Tibial artery (tissue), 4 donors: Measurements from ENCODE around the gene ITIH4.
A peak's percentile ranks its signal among the peaks of the same experiment; 100 is the strongest.

ENCODE experiments used
- DNase-seq, 2 donors: peaks; one replicate each; pipeline ENCODE4 v3.0.0-alpha.2; 2019
- H3K27ac ChIP-seq, 2 donors: fragments of 200-600 bp; sonication (generic) in 1 of 2; 1 replicate in 1 of 2; 2 replicates in 1 of 2; pipeline ENCODE4 v1.5.1; 2018 to 2019; ENCODE audit warnings: mild to moderate bottlenecking in 1 of 2
- H3K27me3 ChIP-seq, 2 donors: fragments of 200-600 bp; sonication (generic) in 1 of 2; one replicate each; pipeline versions ENCODE4 v1.5.1 to v1.6.0; 2016 to 2019
- H3K36me3 ChIP-seq, 3 donors: fragments of 200-600 bp; sonication (generic) in 2 of 3; one replicate each; pipeline ENCODE4 v1.5.1; 2016 to 2019; ENCODE audit warnings: mild to moderate bottlenecking in 2 of 3
- H3K4me1 ChIP-seq, 4 donors: fragments of 200-600 bp; sonication (generic) in 2 of 4; 1 replicate in 3 of 4; 2 replicates in 1 of 4; pipeline ENCODE4 v1.5.1; 2016 to 2019
- H3K4me3 ChIP-seq, 2 donors: fragments of 200-600 bp; sonication (generic) in 1 of 2; 1 replicate in 1 of 2; 2 replicates in 1 of 2; pipeline ENCODE4 v1.5.1; 2018 to 2019; ENCODE audit warnings: mild to moderate bottlenecking in 2 of 2
- H3K9me3 ChIP-seq, 3 donors: fragments of 200-600 bp; sonication (generic) in 1 of 3; one replicate each; pipeline ENCODE4 v1.5.1; 2016 to 2019
- CTCF ChIP-seq, 2 experiments: fragments of 200-600 bp in 1 of 2; fragments of 450-650 bp in 1 of 2; IDR thresholded peaks; one replicate each; pipeline ENCODE4 v1.5.1; 2017 to 2019; ENCODE audit warnings: antibody characterized with exemption in 2 of 2, mild to moderate bottlenecking in 1 of 2, moderate library complexity in 1 of 2
- intact Hi-C: fragments of 100-400 bp; cut with DNase I; formaldehyde crosslinking; loops from one replicate; pipeline ENCODE4 v1.15.0; 2023; ENCODE audit warnings: low total_unique reads

Gene ITIH4

GRCh38 chr3:52846432-52846965, 16.0 kb upstream of the ITIH4 start:
- Histone ChIP-seq H3K36me3 (peaks cover 23 to 70% (median 28%) of the 10 kb centered on the region in 3 donors), H3K4me3 (no peak overlapping the region), H3K4me1 (peaks cover 0 to 70% (median 48%) of the 10 kb centered on the region in 4 donors), H3K27me3 (no peaks in the 10 kb centered on the region), H3K27ac (peak overlapping the region; percentile 86 to 91), H3K9me3 (no peaks in the 10 kb centered on the region)
- intact Hi-C loops = no loop called here
- peak in 1 of 2 donors; percentile 26 for DNase-seq
- TF ChIP-seq CTCF (IDR thresholded peaks at IDR 0.05) = no peak

- TF ChIP-seq CTCF (IDR thresholded peaks at IDR 0.05) = peak in 1 of 2 experiments; percentile 35
- H3K4me3 ChIP-seq = no peak overlapping the region
- intact Hi-C loops = no loop called here
- peaks cover 23 to 70% (median 23%) of the 10 kb centered on the region in 3 donors for H3K36me3 ChIP-seq
- DNase-seq = peak in 1 of 2 donors; percentile 25
- peaks cover 0 to 76% (median 51%) of the 10 kb centered on the region in 4 donors for H3K4me1 ChIP-seq
- no peaks in the 10 kb centered on the region for H3K9me3 ChIP-seq
- H3K27me3 ChIP-seq = no peaks in the 10 kb centered on the region
- peak overlapping the region; percentile 86 to 91 for H3K27ac ChIP-seq
Measured at GRCh38 chr3:52845691-52846431, 15.4 kb upstream of the ITIH4 start.

GRCh38 chr3:52845157-52845556, 14.7 kb upstream of the ITIH4 start:
- peak; percentile 90 to 94 for DNase-seq
- H3K36me3 ChIP-seq = peaks cover 16 to 71% (median 25%) of the 10 kb centered on the region in 3 donors
- H3K4me1 ChIP-seq = peaks cover 0 to 77% (median 51%) of the 10 kb centered on the region in 4 donors
- intact Hi-C loops = no loop called here
- peak overlapping the region; percentile 86 to 91 for H3K27ac ChIP-seq
- no peaks in the 10 kb centered on the region for H3K9me3 ChIP-seq
- H3K4me3 ChIP-seq = no peak overlapping the region
- no peak for TF ChIP-seq CTCF (IDR thresholded peaks at IDR 0.05)
- H3K27me3 ChIP-seq = no peaks in the 10 kb centered on the region

GRCh38 chr3:52844290-52844975, 14.0 kb upstream of the ITIH4 start:
- Histone ChIP-seq H3K36me3 (peaks cover 9 to 68% (median 22%) of the 10 kb centered on the region in 3 donors), H3K27me3 (no peaks in the 10 kb centered on the region), H3K27ac (peak overlapping the region; percentile 86 to 91), H3K4me3 (no peak overlapping the region), H3K9me3 (no peaks in the 10 kb centered on the region), H3K4me1 (peaks cover 0 to 77% (median 51%) of the 10 kb centered on the region in 4 donors)
- intact Hi-C loops = no loop called here
- no peak for TF ChIP-seq CTCF (IDR thresholded peaks at IDR 0.05)
- peak; percentile 17 to 66 for DNase-seq

- no peaks in the 10 kb centered on the region for H3K27me3 ChIP-seq
- DNase-seq = no peak
- no peak overlapping the region for H3K4me3 ChIP-seq
- H3K27ac ChIP-seq = peak overlapping the region; percentile 86 to 91
- peaks cover 4 to 68% (median 20%) of the 10 kb centered on the region in 3 donors for H3K36me3 ChIP-seq
- peaks cover 0 to 75% (median 51%) of the 10 kb centered on the region in 4 donors for H3K4me1 ChIP-seq
- no peak for TF ChIP-seq CTCF (IDR thresholded peaks at IDR 0.05)
- intact Hi-C loops = no loop called here
- H3K9me3 ChIP-seq = no peaks in the 10 kb centered on the region
Measured at GRCh38 chr3:52843881-52844280, 13.4 kb upstream of the ITIH4 start.
